ENCODE data around the gene SIL1. TPM values are rescaled to one million over a fixed set of nuclear protein-coding genes. Genes with fewer than 3 reads are reported as not detected.

Gene SIL1
- total RNA-seq, 2 donors from 2014 or later, result 31.6 to 64.4 TPM

DNA sequence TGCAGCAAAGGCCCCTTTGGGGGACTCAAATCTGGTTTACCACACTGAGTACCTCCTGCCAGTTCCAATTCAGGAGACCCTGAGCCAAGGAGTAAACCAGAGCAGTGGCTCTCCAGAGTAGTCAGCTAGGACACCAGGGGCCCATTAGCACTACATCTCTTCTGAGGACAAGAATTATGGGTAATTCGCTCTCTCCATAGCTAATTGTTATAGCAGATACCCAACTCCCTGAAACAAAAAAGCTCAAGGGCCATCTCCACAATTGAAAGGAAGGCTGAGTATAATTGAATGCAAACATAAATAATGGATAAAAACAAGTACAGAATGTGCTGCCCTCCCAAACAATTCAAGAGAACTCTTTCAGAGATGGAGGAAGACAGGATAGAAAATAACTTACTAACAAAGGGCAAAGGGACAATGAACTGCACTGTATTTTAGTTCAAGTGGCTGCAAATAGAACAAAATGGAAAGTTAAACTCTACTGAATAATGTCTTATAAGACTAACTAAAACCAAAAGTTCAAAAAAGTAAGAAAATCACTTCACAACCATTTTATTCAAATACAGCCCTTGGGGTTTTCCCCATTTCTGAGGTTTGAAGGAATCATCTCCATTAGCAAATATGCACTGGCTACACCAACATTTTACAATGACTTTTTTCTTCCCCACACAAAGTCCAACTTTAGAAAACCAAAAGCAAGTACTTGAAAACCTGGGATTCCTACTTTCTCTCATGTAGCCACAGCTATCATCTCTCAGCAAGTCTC lies 118.8 kb downstream of the SIL1 start:
- no peak for TF ChIP-seq CTCF (IDR thresholded peaks at IDR 0.05)
- intact Hi-C loops (cut with DNase I), result no loop called here
- H3K27ac ChIP-seq, result no peak overlapping the region
- no peak overlapping the region for H3K4me3 ChIP-seq
- no peaks in the 10 kb centered on the region for H3K9me3 ChIP-seq
- H3K36me3 ChIP-seq, result no peaks in the 10 kb centered on the region
- DNase-seq, result no peak
- no peaks in the 10 kb centered on the region for H3K27me3 ChIP-seq
- no peak overlapping the region for H3K9ac ChIP-seq (ENCODE audit: low read depth in 2 of 2, low read length in 2 of 2)
- no peaks in the 10 kb centered on the region for H3K4me1 ChIP-seq

- Histone ChIP-seq H3K36me3 (no peaks in the 10 kb centered on the region), H3K4me3 (no peak overlapping the region), H3K9me3 (no peaks in the 10 kb centered on the region), H3K9ac (ENCODE audit: low read depth in 2 of 2, low read length in 2 of 2) (no peak overlapping the region), H3K27me3 (no peaks in the 10 kb centered on the region), H3K4me1 (no peaks in the 10 kb centered on the region), H3K27ac (no peak overlapping the region)
- TF ChIP-seq CTCF (IDR thresholded peaks at IDR 0.05), result no peak
- DNase-seq, result no peak
- intact Hi-C loops (cut with DNase I), result no loop called here
These were observed 119.8 kb downstream of the SIL1 start for GRCh38 chr5:139078345-139078744.

GRCh38 chr5:139077899-139078298 lies 120.3 kb downstream of the SIL1 start:
- intact Hi-C loops (cut with DNase I), result no loop called here
- H3K9me3 ChIP-seq, result no peaks in the 10 kb centered on the region
- DNase-seq, result no peak
- H3K9ac ChIP-seq (ENCODE audit: low read depth in 2 of 2, low read length in 2 of 2), result no peak overlapping the region
- no peaks in the 10 kb centered on the region for H3K4me1 ChIP-seq
- H3K36me3 ChIP-seq, result no peaks in the 10 kb centered on the region
- H3K4me3 ChIP-seq, result no peak overlapping the region
- no peak for TF ChIP-seq CTCF (IDR thresholded peaks at IDR 0.05)
- no peak overlapping the region for H3K27ac ChIP-seq
- no peaks in the 10 kb centered on the region for H3K27me3 ChIP-seq

DNA sequence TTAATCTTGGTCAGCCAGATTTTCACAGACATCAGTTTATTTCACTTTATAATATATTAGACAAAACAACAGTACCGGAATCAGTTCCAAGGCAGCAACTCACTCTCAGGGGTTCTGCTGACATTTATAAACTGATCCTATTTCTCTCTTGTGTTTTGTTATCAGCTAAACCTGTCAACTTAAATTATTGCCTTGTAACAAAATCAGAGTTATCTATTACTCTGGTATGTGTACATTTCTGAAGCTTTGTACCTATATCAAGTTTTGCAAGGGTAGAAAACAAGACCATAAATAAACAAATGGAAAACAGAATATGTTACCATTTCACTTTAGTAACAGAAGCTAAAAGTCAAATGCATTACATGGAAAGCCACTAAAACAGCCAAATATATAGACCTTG lies 122.1 kb downstream of the SIL1 start:
- no peak overlapping the region for H3K4me3 ChIP-seq
- intact Hi-C loops (cut with DNase I), result no loop called here

More for the DNA sequence above, 122.1 kb downstream of the SIL1 start:
- Histone ChIP-seq H3K27me3 (no peaks in the 10 kb centered on the region), H3K4me1 (no peaks in the 10 kb centered on the region), H3K9me3 (no peaks in the 10 kb centered on the region), H3K9ac (ENCODE audit: low read depth in 2 of 2, low read length in 2 of 2) (no peak overlapping the region), H3K36me3 (no peaks in the 10 kb centered on the region), H3K27ac (no peak overlapping the region)
- TF ChIP-seq CTCF (IDR thresholded peaks at IDR 0.05), result no peak
- no peak for DNase-seq

All from colonic mucosa (tissue), 4 donors.